Pancreas (tissue), 10 donors: Measurements from ENCODE around the gene PKP4. TPM values are rescaled to one million over a fixed set of nuclear protein-coding genes. Genes with fewer than 3 reads are reported as not detected.

ENCODE experiments used
- ATAC-seq, 4 donors: fragments of 200-7000 bp; cut with Tn5 transposase; one replicate each; pipeline versions ENCODE4 v1.8.0 to v1.9.1; 2020; ENCODE audit warnings: mild to moderate bottlenecking in 4 of 4, moderate library complexity in 4 of 4
- DNase-seq, 6 donors: peaks; one replicate each; pipeline ENCODE4 v3.0.0-alpha.2; 2020
- FAIRE-seq: peaks from 2 replicates; lab custom pipeline; 2012; peaks lifted over from hg19 to GRCh38; lab: Jason Lieb, UNC
- H3K27ac ChIP-seq, 4 donors: fragments of 200-600 bp; sonication (generic); 1 replicate in 3 of 4; 2 replicates in 1 of 4; pipeline versions ENCODE4 v1.5.0 to v1.8.0; 2020
- H3K27me3 ChIP-seq, 4 donors: fragments of 200-600 bp; one replicate each; pipeline ENCODE4 v1.8.0; 2021
- H3K36me3 ChIP-seq, 3 donors: fragments of 200-600 bp; sonication (generic) in 1 of 3; one replicate each; pipeline versions ENCODE4 v1.5.0 to v1.8.0; 2020 to 2021
- H3K4me1 ChIP-seq, 3 donors: fragments of 200-600 bp; one replicate each; pipeline ENCODE4 v1.8.0; 2021
- H3K4me3 ChIP-seq, 4 donors: fragments of 200-600 bp; sonication (generic) in 2 of 4; one replicate each; pipeline versions ENCODE4 v1.5.0 to v1.8.0; 2020 to 2021
- H3K9me3 ChIP-seq, 4 donors: fragments of 200-600 bp; one replicate each; pipeline ENCODE4 v1.8.0; 2021
- CTCF ChIP-seq, 4 donors: fragments of 200-600 bp; sonication (generic) in 3 of 4; IDR thresholded peaks; one replicate each; pipeline versions ENCODE4 v1.5.0 to v1.8.0; 2021; ENCODE audit warnings: antibody characterized with exemption in 4 of 4
- WGBS, 2 donors: extraction: QIAGEN DNeasy Blood & Tissue Kit; methylation state at CpG; one replicate each; pipeline ENCODE4 v1.1.7; 2013; 5-methylcytosine and 5-hydroxymethylcytosine counted together
- intact Hi-C, 3 donors: fragments of 100-400 bp; cut with DNase I; formaldehyde crosslinking; loops; one replicate each; pipeline versions ENCODE4 v1.11.1 to v1.14.2; 2022
- polyA plus RNA-seq, 2 donors: library from polyadenylated mRNA; stranded (reverse); fragments of 200-250 nt; gene quantifications; one replicate each; pipeline ENCODE4 v1.2.3, GENCODE V29; 2013
- total RNA-seq, 6 donors: library from RNA; stranded (reverse); fragmentation: NEBNext Ultra II Directional in 4 of 6; extraction: Animal tissue kit (Norgen Biotek cat#: 25700) in 4 of 6; gene quantifications; one replicate each; pipeline versions ENCODE4 v1.2.1 to v1.2.4, GENCODE V29; 2021 to 2023
- donor health status: healthy with polysubstance abuse.
- donor health status: DM: no; HTN: no; CAD: no; lungs with moderate emphysema.
- donor health status: DM: no; HTN: no; CAD: no.
- donor health status: control.
- donor health status: control.
- donor health status: Bipolar disorder and iron deficiency.
- donor health status: DM: yes; HTN: yes; CAD: no.
- donor health status: DM: no; HTN: no; CAD: no.
- donor health status: DM: no; HTN: no; CAD: no.
- donor health status: DM: yes; HTN: yes; CAD: no.

The PKP4 gene
- total and polyA plus RNA-seq, 8 donors = 20.4 to 46.2 (median 28.8) TPM

- intact Hi-C loops = no loop called here
- no peak for FAIRE-seq
- Histone ChIP-seq H3K27me3 (no peaks in the 10 kb centered on the region), H3K4me1 (peaks cover 9 to 18% (median 14%) of the 10 kb centered on the region in 3 donors), H3K36me3 (no peaks in the 10 kb centered on the region), H3K27ac (peak overlapping the region; percentile 31 to 76 (median 58)), H3K9me3 (no peaks in the 10 kb centered on the region), H3K4me3 (peak overlapping the region in 1 of 4 donors; percentile 19)
- 40 to 43% methylated on average over 6 of the region's 6 CpGs for WGBS, 2 donors
- peak in 4 of 6 donors; percentile 28 to 41 (median 40) for DNase-seq
- TF ChIP-seq CTCF (IDR thresholded peaks at IDR 0.05) = no peak
- ATAC-seq = peak; percentile 64 to 83 (median 74)
These were observed 194.1 kb downstream of the PKP4 start for GRCh38 chr2:158650646-158651357.

- Histone ChIP-seq H3K4me3 (peak overlapping the region in 1 of 4 donors; percentile 19), H3K27me3 (no peaks in the 10 kb centered on the region), H3K9me3 (no peaks in the 10 kb centered on the region), H3K27ac (peak overlapping the region; percentile 43 to 76 (median 60)), H3K36me3 (no peaks in the 10 kb centered on the region), H3K4me1 (peaks cover 9 to 18% (median 14%) of the 10 kb centered on the region in 3 donors)
- intact Hi-C loops = no loop called here
- WGBS, 2 donors = 43 to 45% methylated on average over 6 of the region's 6 CpGs
- no peak for FAIRE-seq
- DNase-seq = peak; percentile 71 to 93 (median 85)
- no peak for TF ChIP-seq CTCF (IDR thresholded peaks at IDR 0.05)
- ATAC-seq = peak; percentile 94 to 97 (median 96)
These were observed 194.8 kb downstream of the PKP4 start for GRCh38 chr2:158651358-158652057.

DNA sequence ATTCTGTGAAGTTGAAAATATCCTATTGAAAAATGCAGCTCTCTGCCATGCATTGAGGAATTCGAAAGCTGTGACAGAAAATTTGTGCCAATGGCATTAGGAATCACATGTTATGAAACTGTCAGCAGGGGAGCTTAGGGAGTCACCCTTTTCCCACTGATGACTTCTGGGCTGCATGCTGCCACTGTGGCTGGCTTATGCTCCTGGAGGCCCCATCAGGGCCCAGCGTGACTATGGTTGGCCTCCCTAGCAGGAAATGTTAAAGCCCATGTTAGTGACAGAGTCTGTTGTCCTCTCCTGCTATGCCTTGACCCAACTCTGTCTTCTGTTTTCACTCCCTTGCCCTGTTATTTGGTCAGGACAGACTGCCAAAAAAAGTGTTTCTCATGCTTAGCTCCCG lies 198.9 kb downstream of the PKP4 start:
- FAIRE-seq (no peak), ATAC-seq (no peak), DNase-seq (no peak)
- Histone ChIP-seq H3K4me3 (no peak overlapping the region), H3K27ac (no peak overlapping the region), H3K9me3 (no peaks in the 10 kb centered on the region), H3K4me1 (peaks cover 2 to 8% (median 7%) of the 10 kb centered on the region in 3 donors), H3K27me3 (no peaks in the 10 kb centered on the region), H3K36me3 (no peaks in the 10 kb centered on the region)
- TF ChIP-seq CTCF (IDR thresholded peaks at IDR 0.05) = no peak
- intact Hi-C loops = no loop called here
- 63% methylated on average over 3 of the region's 3 CpGs for WGBS, 2 donors

GRCh38 chr2:158656492-158657229 lies 199.9 kb downstream of the PKP4 start:
- ATAC-seq = no peak
- H3K27ac ChIP-seq = no peak overlapping the region

More at GRCh38 chr2:158656492-158657229, 199.9 kb downstream of the PKP4 start:
- peaks cover 0 to 5% (median 4%) of the 10 kb centered on the region in 3 donors for H3K4me1 ChIP-seq
- intact Hi-C loops = no loop called here
- no peak overlapping the region for H3K4me3 ChIP-seq
- H3K9me3 ChIP-seq = no peaks in the 10 kb centered on the region
- TF ChIP-seq CTCF (IDR thresholded peaks at IDR 0.05) = no peak
- DNase-seq (no peak), FAIRE-seq (no peak)
- peaks cover 0 to 8% (median 0%) of the 10 kb centered on the region in 3 donors for H3K36me3 ChIP-seq
- H3K27me3 ChIP-seq = no peaks in the 10 kb centered on the region
- WGBS, 2 donors = 85 to 87% methylated on average over 10 of the region's 10 CpGs
